Ovary (tissue), 3 donors: Measurements from ENCODE around the gene KCNMA1.

ENCODE experiments used
- EP300 ChIP-seq: sonication (generic); formaldehyde crosslinking; IDR thresholded peaks from one replicate; pipeline ENCODE4 v1.6.1; 2017; ENCODE audit warnings: antibody characterized with exemption
- POLR2A ChIP-seq: fragments of 450-650 bp; IDR thresholded peaks from one replicate; pipeline ENCODE4 v1.6.1; 2017; ENCODE audit warnings: antibody characterized with exemption, mild to moderate bottlenecking, moderate library complexity
- TF ChIP-seq, protein P1 (sequence below), 3 donors: fragments of 450-650 bp in 2 of 3; fragments of 200-600 bp in 1 of 3; IDR thresholded peaks; one replicate each; pipeline versions ENCODE4 v1.5.1 to v1.8.0; 2016 to 2022; ENCODE audit warnings: antibody characterized with exemption in 3 of 3, mild to moderate bottlenecking in 1 of 3
- donor health status: DM: no; HTN: no; CAD: no.

DNA sequence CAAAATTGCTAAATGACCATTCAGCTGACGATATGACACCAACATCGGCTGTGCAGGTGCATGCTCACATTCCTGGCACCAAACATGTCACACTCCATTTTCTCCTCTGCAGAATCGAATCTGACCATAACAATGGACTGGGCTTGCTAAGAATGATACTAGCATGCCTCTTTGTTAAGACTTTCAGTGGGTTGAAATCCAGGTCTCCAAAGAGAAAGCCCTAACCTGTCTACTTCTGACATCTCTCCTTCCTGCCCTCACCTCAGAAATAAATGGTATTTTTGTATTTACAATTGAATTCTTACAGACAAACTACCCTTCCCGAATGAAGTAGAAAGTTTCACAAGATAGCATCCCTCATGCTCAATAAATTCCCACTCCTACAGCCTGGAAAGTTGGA lies 373.9 kb downstream of the KCNMA1 start:
- TF ChIP-seq, protein P1, sequence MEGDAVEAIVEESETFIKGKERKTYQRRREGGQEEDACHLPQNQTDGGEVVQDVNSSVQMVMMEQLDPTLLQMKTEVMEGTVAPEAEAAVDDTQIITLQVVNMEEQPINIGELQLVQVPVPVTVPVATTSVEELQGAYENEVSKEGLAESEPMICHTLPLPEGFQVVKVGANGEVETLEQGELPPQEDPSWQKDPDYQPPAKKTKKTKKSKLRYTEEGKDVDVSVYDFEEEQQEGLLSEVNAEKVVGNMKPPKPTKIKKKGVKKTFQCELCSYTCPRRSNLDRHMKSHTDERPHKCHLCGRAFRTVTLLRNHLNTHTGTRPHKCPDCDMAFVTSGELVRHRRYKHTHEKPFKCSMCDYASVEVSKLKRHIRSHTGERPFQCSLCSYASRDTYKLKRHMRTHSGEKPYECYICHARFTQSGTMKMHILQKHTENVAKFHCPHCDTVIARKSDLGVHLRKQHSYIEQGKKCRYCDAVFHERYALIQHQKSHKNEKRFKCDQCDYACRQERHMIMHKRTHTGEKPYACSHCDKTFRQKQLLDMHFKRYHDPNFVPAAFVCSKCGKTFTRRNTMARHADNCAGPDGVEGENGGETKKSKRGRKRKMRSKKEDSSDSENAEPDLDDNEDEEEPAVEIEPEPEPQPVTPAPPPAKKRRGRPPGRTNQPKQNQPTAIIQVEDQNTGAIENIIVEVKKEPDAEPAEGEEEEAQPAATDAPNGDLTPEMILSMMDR (IDR thresholded peaks at IDR 0.05), result no peak
- no peak for TF ChIP-seq POLR2A
- no peak for TF ChIP-seq EP300
